Fibroblast of skin of abdomen (primary cell): ENCODE measurements around the gene EPX.

ENCODE experiments used
- DNase-seq: peaks from one replicate; pipeline ENCODE4 v3.0.0-alpha.2; 2013

The EPX gene

GRCh38 chr17:58253082-58253481 is 60.6 kb downstream of the EPX start:
- no peak for DNase-seq
